Hepatocyte (in vitro differentiated cells): Measurements from ENCODE around the gene FREY1.

Experiments
- EZH2 ChIP-seq: fragments of 200-600 bp; sonication (generic); IDR thresholded peaks from 2 replicates; pipeline ENCODE4 v1.6.1; 2016; ENCODE audit warnings: antibody characterized with exemption, mild to moderate bottlenecking, borderline replicate concordance
- EZH2phosphoT487 ChIP-seq: fragments of 200-600 bp; sonication (generic); IDR thresholded peaks from one replicate; pipeline ENCODE4 v1.6.1; 2018; ENCODE audit warnings: antibody characterized with exemption, mild to moderate bottlenecking, low read depth, moderate library complexity; ENCODE audit not compliant: unreplicated experiment, severe bottlenecking
- TF ChIP-seq, protein P1 (sequence below): fragments of 200-600 bp; sonication (generic); IDR thresholded peaks from 2 replicates; pipeline ENCODE4 v1.5.1; 2016; ENCODE audit warnings: antibody characterized with exemption, mild to moderate bottlenecking; ENCODE audit not compliant: poor library complexity

DNA sequence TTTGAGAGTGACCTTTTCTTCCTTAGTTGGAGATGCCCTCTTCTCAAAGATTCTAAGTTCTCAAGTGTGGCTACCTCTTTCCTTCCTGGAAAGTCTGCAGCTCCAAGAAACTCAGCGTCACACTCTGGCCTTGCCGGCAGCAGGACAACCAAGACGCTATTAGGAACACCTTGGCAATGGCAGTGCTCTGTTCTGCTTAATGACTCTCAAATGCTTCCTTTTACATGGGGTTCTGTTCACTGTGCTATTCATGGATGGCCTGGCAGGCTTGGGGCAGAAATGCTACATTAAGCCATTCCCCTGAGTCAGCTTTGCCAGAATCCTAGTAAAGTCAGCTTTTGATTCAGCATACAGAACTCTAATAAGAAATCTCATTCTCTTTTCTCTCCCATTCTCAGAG lies 41.3 kb upstream of the FREY1 start:
- TF ChIP-seq, protein P1, sequence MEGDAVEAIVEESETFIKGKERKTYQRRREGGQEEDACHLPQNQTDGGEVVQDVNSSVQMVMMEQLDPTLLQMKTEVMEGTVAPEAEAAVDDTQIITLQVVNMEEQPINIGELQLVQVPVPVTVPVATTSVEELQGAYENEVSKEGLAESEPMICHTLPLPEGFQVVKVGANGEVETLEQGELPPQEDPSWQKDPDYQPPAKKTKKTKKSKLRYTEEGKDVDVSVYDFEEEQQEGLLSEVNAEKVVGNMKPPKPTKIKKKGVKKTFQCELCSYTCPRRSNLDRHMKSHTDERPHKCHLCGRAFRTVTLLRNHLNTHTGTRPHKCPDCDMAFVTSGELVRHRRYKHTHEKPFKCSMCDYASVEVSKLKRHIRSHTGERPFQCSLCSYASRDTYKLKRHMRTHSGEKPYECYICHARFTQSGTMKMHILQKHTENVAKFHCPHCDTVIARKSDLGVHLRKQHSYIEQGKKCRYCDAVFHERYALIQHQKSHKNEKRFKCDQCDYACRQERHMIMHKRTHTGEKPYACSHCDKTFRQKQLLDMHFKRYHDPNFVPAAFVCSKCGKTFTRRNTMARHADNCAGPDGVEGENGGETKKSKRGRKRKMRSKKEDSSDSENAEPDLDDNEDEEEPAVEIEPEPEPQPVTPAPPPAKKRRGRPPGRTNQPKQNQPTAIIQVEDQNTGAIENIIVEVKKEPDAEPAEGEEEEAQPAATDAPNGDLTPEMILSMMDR = no peak
- TF ChIP-seq EZH2phosphoT487 (no peak), EZH2 (no peak)
